Activated T-cell treated with anti-CD3 and anti-CD28 coated beads for 24 hours (primary cell): ENCODE results near the gene CRHR1.

Experiments used
- DNase-seq: peaks from one replicate; pipeline ENCODE4 v3.0.0-alpha.2; 2020; ENCODE audit warnings: low read depth

Gene CRHR1

DNA sequence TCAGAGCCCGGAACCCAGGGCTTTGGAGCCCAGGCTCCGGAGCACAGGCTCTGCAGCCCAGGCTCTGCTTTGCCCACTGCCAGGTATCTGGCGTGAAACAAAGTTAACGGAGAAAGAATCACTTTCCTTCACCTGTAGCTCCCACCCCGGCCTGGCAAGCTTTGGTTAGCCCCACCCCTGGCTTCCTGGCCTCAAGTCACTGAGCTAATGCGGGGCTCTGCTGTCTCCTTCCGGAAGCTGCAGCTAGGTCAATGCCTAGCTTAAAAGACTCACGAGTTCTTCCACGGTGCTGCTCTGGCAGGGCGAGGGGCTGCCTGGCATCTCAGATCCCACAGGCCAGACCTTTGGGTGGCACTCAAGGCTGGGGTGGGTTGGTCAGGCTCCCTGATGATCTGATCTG lies 39.5 kb downstream of the CRHR1 start:
- DNase-seq, result no peak

GRCh38 chr17:45824475-45824874 lies 40.4 kb downstream of the CRHR1 start:
- DNase-seq, result no peak

DNA sequence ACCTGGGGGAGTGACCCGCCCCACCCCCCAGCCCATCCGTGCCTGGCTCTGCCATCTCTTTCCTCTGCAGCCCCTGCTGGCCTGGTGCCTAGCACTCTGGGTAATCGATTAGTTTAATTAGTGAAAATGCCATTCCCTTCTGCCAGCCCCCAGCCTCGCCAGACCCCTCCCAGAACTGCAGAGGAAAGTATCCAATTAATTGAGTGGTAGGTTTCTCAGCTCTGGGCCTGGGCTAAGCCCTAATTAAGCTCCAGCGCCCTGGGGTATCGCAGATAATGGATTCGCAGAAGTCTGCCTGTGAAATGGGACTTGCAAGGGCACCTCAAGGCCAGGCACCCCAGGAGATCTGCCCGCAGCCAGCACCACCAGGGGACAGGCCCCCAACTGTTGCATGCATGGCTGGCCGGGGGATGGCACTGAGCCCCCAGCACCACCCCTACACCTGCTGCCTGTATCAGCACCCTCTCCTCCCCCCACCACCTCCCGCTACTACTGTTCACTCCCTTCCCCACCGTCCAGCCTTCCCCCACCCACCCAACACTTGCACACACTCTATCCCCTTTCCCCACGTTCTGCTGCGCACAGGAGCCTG lies 40.9 kb downstream of the CRHR1 start:
- DNase-seq, result no peak

DNA sequence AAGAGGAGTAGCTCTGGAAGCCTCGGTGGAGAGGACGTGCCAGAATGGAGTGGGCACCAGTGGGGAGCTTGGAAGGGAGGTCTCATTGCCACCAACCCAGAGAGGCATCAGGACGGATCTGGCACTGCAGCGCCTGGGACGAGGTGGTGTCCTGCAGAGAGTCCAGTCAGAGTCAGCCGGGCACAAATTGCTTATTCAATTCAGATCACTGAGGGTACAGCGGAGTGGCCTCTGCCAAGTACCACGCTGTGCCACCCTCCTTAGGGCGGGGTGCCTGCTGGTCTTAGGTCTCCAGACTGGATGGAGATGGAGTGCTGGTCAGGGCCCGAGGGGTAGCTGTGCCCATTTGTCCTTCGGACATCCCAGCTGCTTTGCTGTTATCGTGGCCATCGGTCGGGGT lies 41.7 kb downstream of the CRHR1 start:
- DNase-seq, result no peak

DNA sequence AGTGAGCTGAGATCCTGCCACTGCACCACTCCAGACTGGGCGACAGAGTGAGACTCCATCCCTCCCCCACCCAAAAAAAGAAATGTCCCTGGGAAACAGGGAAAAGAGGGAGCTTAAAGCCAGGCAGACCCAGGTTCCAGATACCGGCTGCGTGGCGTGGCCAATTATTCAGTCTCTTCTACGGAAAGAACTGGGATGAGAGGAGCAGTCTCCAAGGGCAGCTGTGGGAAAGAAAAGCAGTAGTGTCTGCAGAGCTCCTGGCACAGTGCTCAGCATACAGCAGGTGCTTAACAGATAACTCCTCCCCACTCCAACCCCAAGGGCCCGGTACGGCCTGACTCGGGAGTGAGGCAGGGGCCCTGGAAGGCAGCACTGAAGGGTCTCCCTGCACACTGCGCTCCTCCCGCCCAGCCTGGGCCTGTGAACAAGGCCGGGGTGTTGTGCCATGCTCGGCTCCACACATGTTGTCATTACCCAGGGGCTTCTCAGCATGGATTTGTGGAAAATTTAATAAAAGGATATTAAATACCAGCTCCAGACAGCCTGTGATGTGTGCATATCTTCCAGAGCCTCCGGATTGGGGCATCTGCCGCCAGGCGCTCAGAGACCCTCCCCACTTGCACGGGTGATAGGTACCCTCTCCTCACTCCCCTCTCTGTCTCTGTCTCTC lies 42.9 kb downstream of the CRHR1 start:
- no peak for DNase-seq

DNA sequence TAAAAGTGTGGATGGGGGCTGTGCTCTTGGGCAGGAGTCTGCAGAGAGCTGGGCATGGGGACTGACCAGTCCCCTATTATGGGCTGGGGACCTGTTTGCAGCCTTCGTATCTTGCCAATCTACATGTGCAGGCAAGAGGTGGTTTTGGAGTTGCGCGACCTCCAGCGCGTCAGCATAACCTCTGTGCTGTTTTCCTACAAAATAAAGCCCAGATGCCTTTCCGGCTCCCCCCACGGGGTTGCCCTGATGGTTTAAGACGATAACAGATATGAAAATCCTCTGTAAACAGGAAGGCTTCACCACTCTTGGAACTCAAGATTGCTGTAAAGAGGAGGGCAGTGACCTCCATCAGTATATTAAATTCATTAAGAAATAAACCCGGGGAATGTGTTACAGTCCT lies 44.1 kb downstream of the CRHR1 start:
- DNase-seq, result no peak

- no peak for DNase-seq
Measured at GRCh38 chr17:45828582-45829133, 44.5 kb downstream of the CRHR1 start.

DNA sequence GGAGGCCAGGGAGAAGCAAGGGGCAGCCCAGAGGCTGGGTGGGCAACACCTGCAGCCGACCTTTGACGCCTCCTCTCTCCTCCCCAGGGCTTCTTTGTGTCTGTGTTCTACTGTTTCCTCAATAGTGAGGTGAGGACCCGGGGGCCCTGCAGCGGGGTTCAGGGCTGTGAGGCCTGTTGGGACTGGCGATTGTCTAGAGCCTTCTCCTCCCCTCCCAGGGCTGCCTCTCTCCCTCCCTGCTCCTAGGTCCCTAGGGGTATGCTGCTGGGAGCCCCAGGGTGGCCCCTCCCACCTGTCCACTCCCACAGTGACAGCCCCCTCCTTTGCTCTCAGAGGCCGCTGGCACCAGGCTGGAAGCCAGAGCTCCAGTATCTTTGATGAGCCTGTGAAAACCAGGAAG lies 49.8 kb downstream of the CRHR1 start:
- DNase-seq, result no peak

DNA sequence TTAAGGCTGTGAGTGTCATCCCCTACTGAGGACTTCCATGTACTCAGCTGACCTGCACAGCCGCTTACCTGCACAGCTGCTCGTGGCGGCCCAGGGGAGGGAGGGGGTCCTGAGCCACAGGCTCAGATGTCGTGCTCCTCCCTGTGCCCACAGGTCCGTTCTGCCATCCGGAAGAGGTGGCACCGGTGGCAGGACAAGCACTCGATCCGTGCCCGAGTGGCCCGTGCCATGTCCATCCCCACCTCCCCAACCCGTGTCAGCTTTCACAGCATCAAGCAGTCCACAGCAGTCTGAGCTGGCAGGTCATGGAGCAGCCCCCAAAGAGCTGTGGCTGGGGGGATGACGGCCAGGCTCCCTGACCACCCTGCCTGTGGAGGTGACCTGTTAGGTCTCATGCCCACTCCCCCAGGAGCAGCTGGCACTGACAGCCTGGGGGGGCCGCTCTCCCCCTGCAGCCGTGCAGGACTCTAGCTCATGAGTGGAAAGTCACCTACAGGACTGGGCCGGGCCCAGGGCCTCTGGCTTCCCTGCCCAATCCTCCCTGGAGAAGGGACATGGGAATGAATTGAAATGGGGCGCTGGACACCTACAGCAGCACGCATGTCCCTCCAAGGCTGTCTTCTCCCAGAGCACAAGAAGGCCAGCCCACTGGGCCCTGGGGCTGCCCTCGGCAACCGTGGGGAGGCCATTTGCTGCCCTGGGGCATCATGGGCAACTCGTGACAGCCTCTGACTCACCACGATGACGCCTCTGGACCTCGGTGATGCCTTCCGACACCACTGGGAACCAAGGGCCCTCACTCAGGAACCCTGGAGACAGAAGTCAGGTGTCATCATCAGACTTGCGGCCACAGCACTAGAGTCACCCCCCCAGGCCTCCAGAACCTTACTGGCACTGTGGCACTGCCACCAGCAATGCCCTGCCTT lies 50.6 kb downstream of the CRHR1 start:
- no peak for DNase-seq

GRCh38 chr17:45835481-45835880 lies 51.4 kb downstream of the CRHR1 start:
- DNase-seq, result no peak

GRCh38 chr17:45836047-45837044 lies 52.2 kb downstream of the CRHR1 start:
- no peak for DNase-seq

GRCh38 chr17:45837187-45837586 lies 53.1 kb downstream of the CRHR1 start:
- no peak for DNase-seq

DNA sequence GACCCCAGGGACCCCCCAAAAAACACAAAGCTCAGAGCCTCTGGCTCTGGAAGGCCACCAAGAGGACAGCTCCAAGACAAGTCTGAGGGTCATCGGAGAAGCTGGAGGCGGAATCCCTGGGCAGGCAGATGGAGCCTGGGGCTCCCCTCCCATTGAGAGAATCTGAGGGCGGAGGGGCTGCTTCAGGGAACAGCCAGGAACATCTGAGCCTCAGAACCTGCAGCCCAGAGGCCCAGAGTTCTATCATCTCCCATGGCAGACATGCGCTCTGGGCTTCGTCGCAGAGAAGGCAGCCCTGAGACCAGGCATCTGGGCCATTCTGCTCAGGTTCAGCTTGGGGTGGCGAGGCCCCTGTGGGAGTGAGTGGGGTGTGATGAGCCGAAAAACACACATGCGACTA lies 53.5 kb downstream of the CRHR1 start:
- no peak for DNase-seq

DNA sequence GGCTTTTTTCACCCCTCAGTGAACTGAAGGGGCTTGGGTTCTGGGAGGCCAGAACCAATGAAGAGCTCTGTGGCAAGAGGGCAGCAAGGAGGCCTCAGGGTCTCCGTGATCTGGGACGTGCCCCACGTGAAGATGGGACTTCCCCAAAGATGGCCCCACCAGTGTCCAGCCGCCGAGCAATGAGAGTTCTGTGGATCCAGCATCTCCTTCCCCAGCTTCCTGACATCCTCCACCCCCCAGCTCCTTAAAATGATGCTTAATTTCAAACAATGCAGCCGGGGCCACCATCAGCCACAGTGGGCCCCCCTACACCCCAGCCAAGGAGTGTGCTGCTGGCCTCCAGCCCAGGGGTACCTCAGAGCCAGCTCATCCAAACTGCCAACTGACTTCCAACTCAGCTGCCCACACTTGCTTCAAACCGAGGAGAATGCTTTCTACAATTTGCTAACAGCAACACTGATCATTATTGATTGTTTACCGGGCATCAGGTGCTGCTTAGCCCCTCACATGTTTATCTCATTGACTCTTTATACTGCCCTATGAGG lies 54.7 kb downstream of the CRHR1 start:
- no peak for DNase-seq

DNA sequence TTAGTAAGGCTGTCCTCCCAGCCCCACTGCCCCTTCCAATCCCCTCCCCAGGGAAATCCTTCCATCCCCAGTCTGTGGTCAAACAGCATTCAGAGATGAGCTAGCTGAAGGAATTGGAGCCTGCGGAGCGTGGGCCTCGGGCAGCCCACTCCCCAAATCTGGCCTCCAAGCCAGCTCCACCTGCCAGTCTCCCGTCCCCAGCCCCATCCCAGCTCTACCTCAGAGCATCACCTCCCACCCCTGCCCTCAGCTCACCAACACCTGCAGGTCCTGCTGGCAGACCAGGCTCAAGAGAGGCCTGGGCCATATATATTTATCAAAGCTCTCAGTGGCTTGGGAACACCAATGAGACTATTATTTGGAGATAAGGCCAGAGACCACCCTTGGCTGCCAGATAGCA lies 55.3 kb downstream of the CRHR1 start:
- no peak for DNase-seq

DNA sequence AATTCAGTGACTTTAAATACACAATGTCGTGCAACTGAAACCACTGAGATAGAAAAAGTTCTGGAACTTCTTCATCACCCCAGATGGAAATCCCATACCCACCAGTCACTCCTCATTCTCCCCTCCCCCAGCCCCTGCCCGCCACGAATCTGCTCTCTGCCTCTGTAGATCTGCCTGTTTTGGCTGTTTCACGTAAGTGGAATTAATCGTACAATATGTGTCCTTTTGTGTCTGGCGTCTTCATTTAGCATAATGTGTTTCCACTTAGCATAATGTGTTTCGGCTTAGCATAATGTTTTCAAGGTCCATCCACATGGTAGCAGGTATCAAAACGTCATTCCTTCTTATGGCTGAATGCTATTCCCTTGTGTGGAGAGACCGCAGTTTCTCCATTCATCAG lies 57.1 kb downstream of the CRHR1 start:
- DNase-seq, result no peak

DNA sequence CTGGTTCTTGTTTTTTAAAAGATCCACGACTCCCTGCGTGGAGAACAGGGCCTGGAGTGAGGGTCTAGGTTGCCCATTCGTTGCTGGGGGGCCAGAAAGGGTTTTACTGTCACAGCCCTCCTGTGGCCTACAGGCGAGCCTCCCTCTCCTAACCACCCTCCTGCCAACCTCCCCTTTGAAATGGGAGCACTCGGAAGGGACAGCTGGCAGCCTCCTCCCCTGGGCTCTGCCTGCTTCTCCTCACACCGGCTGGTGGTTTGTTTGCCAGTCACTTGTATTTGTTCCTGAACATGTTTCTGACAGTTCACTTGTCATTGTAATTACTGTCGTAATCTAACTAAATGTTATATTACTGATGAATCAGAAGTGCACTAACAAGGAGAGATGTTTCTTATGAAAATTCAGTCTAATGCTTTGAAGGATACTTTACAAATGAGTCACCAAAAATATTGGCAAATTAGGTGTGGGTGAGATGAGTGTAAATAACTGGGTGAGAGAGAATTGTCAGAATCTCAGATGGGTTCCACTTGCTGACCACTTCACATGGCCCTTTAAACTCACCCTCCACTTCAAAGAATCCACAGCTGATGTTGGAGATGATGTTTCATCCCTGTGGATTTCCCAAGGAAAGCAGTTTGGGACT lies 57.9 kb downstream of the CRHR1 start:
- DNase-seq, result no peak

- no peak for DNase-seq
Measured at GRCh38 chr17:45843722-45844121, 59.6 kb downstream of the CRHR1 start.

DNA sequence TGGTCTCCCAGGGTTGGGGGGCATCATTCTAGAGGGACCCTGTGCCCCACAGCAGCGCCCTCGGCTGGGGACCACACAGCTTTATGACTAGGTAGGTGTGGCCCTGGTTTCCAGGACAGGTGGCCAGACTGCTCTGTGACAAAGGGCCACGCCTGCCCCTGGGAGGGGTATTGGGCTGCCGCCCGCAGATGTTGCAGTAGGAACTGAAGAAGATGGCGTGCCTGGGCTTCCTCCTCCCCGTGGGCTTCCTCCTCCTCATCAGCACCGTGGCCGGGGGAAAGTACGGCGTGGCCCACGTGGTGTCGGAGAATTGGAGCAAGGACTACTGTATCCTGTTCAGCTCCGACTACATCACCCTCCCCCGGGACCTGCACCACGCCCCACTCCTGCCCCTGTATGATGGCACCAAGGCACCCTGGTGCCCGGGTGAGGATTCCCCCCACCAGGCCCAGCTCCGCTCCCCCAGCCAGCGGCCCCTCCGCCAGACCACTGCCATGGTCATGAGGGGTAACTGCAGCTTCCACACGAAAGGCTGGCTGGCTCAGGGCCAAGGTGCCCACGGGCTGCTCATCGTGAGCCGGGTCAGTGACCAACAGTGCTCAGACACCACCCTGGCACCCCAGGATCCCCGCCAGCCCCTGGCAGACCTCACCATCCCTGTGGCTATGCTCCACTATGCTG lies 60.7 kb downstream of the CRHR1 start, which contains the start of gene SPPL2C:
Gene SPPL2C (plus strand): TSS at position 187 of the 681 bp plus-strand sequence. CDS start 26 bp downstream, at position 213.
- DNase-seq, result no peak
